ENCODE results near the gene HTR3B.
"Not testable (repeated sequence)": the region's sequence is repeated elsewhere in the genome, so short reads cannot be mapped to it uniquely, and the experiment has no call there.

The HTR3B gene

DNA sequence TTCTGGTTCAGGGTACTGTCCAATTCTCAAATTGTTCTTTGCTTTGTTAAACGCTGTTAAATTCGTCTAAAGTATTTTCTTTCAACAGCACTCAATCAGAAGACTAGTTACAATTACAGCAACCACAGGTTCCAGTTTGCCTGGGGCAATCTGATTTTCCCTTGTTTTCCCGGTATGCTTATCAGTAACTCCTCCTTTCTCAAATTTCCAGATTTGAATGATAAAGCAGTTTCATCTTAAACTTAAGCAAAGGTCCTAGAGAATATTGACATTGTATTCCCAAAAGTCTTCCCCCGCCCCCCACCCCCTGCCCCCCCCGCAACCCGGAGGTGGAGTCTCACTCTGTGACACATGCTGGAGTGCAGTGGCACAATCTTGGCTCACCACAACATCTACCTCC lies 18.7 kb upstream of the HTR3B start:
- FAIRE-seq: no peak

- no peak for FAIRE-seq
Observed at GRCh38 chr11:113888848-113889247, 15.7 kb upstream of the HTR3B start.

DNA sequence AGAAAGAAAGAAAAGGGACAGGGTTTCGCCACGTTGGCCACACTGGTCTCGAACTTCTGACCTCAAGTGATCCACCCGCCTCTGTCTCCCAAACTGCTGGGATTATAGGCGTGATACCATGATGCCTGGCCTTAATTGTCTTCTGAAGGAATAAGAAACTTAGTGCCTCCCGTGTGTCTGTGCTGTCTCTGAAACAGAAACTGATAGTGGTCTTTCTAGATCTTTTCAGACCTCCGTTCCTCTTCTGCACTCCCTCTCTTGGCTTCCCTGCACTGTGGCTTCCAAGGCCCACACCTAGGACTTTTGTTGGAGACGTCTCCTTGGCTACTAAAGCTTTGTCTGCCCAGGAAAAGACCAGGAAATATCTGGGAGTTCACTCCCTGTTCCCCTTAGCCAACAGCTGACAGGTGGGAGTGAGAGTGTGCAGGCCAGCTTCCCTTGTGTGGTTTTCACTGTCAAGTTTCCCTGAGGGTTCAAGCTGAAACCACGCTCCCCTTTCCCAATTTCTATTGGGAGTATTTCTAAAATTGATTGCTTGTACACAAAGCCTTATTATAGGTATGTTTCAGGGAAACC lies 10.1 kb upstream of the HTR3B start:
- FAIRE-seq: no peak

- no peak for FAIRE-seq
Observed at GRCh38 chr11:113895367-113896155, 9.0 kb upstream of the HTR3B start.

GRCh38 chr11:113896156-113896879 lies 8.3 kb upstream of the HTR3B start:
- FAIRE-seq: no peak

- no peak for FAIRE-seq
Observed at GRCh38 chr11:113901141-113901540, 3.5 kb upstream of the HTR3B start.

GRCh38 chr11:113906038-113906437 lies 1.4 kb downstream of the HTR3B start:
- no peak for FAIRE-seq

DNA sequence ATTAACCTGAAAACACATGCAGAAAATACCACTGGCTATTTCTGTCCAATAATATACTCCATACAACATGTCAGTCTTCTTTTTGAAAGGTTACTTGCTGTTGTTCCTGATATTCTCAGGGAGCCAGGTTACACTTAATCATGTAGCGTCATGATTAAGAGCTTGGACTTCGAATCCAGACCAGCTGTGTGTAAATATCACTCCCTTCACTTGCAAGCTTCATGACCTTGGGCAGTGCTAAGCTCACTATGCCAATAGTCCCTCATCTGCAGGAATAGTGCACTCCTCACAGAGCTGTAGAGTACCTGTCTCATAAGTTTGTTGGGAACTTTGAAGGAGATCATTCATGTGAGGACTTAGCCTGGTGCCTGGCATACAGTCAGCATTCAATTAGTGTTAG lies 1.9 kb downstream of the HTR3B start:
- FAIRE-seq: no peak

- no peak for FAIRE-seq
Observed at GRCh38 chr11:113907152-113907551, 2.6 kb downstream of the HTR3B start.

- no peak for FAIRE-seq
Observed at GRCh38 chr11:113907681-113908080, 3.1 kb downstream of the HTR3B start.

DNA sequence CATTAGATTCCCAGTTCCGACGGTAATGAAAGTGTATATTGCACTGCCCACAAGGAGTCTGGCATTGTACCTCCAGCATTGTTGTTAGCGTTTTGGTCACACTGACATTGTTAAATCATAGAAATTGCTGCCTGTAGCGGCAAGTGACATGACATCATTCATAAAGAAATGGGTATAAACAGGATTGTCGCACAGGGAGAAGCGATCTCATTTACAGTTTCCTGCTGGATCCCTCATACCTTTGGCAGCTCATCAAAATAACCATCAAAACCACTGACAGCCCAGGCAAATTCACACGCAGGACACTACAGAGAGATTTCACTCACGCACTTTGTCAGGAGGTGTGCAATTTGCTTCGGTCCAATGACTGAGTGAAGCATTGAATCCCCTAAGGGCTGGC lies 3.5 kb downstream of the HTR3B start:
- no peak for FAIRE-seq

DNA sequence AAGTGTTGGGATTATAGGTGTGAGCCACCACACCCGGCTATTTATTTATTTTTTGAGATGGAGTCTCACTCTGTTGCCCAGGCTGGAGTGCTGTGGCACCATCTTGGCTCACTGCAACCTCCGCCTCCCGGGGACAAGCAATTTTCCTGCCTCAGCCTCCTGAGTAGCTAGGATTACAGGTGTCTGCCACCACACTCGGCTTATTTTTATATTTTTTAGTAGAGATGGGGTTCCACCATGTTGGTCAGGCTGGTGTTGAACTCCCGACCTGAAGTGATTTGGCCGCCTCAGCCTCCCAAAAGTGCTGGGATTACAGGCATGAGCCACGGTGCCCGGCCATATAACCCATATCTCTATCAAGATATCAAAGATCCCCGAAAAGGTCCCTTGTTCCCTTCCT lies 6.9 kb downstream of the HTR3B start:
- not testable (repeated sequence) for FAIRE-seq

DNA sequence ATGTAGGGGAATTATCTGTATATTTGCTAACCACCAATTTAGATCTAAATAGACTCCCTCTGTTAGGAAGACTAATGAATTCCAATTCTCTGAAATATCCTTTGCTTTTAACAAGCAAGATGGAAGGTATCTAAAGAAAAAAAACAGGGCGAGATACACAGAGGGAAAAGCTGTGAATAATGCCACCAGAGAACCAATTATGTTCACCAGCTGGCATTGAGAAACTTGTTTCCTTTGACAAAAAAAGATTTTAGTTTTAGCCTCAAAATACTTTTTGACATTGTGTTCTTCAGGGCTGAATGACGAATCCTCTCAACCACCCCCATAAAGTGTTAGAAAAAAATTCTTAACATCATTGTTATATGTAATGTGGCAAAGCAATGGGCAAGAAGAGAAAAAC lies 19.0 kb downstream of the HTR3B start:
- FAIRE-seq: no peak

GRCh38 chr11:113926273-113927197 lies 21.9 kb downstream of the HTR3B start:
- FAIRE-seq: no peak

- FAIRE-seq: no peak
Observed at GRCh38 chr11:113928311-113928710, 23.7 kb downstream of the HTR3B start.

GRCh38 chr11:113932788-113933187 lies 28.2 kb downstream of the HTR3B start:
- no peak for FAIRE-seq

GRCh38 chr11:113934193-113934592 lies 29.6 kb downstream of the HTR3B start:
- FAIRE-seq: not testable (repeated sequence)

DNA sequence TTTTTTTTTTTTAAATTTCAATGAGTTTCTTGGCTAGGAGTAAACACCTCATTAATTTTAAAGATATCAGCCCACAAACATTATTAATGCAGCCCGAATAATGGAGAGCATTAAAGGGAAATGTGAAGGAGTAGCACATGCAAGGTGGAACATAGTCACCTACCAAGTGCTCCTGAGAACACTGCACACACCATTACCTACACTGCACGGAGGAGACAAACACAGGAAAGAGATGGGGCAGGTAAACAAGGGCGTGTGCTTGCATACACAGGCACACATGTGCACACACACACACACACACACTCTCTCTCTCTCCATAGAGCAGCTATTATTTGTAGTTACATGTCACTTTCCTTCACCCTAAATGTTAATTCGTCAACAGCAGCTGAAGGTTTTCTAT lies 30.2 kb downstream of the HTR3B start:
- no peak for FAIRE-seq

GRCh38 chr11:113935858-113936257 lies 31.3 kb downstream of the HTR3B start:
- no peak for FAIRE-seq

GRCh38 chr11:113937918-113938317 lies 33.3 kb downstream of the HTR3B start:
- no peak for FAIRE-seq

DNA sequence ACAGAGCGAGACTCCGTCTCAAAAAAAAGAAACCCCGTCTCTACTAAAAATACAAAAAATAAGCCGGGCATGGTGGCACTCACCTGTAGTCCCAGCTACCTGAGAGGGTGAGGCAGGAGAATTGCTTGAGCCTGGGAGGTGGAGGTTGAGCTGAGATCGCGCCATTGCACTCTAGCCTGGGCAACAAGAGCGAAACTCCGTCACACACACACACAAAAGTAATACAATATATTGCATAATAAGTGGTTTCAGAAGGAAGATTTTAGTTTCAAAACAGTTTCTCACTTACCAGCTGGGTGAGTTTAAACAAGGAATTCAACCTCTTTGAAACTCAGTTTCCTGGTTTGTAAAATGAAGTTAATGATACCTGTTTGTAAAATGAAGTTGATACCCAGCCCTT lies 37.7 kb downstream of the HTR3B start:
- FAIRE-seq: no peak

DNA sequence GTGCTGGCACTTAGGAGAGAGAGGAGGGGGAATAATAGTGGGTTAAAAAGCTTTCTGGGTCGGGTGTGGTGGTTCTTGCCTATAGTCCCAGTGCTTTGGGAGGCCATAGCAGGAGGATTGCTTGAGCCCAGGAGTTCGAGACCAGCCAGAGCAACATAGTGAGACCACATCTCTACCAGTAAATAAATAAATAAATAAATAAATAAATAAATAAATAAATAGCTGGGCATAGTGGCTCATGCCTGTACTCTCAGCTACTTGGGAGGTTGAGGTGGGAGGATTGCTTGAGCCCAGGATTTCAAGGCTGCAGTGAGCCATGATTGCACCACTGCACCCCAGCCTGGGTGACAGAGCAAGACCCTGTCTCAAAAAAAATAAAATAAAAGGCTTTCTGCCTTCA lies 41.6 kb downstream of the HTR3B start:
- FAIRE-seq: not testable (repeated sequence)

DNA sequence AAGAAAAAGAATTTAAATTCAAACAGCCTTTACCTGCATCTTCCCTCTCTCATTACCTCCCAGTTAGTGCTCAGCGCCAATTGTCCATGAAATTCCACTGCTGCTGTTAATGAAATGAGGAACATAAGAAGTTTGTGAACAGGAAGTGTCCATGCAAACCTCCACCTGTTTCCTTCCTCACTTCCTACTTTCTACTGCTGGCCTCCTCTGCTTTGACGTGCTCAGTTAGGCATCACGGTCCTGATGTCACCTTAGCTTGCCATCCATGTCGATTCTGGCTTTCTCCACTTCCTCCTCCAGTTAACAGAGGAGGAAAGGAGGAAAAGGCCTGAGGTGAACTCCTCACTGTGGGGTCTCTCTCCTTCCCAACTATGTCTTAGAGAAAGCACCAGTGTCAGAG lies 43.4 kb downstream of the HTR3B start:
- FAIRE-seq: no peak

All from colon (tissue), 2 donors.